ENCODE data around the gene F8.

The F8 gene

DNA sequence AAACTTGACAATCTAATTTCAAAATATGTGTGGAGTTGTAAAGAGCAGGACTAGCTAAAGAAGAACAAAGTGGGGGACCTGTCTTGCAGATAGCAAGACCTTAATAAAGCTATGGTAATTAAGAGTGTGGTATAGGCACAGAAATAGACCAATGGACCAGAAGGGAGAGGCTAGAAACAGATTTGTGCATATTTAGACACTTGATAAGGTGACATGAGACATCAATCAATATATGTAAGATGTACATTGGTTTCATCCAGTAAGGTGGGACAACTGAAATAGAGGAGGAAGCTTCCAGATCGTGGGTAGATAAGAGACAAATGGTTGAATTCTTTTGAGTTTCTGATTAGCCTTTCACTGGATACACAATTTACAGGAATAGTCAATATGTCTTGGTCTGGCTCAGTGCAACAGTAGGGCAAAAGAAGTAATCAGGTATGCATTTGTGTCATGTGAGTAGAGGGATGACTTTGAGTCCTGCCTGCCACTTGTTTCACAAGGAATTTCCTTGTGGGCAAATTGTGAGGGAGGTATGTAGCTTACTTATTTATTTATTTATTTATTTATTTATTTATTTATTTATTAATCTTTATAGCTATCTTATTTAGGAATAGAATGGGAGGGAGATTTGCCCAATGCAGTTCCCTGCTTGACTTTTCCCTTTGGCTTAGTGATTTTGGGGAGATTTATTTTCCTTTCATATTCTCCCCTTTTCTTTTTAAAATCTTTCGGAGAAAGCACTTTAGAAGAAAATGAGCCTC, 210.0 kb downstream of the F8 start:
- no peak for DNase-seq

DNA sequence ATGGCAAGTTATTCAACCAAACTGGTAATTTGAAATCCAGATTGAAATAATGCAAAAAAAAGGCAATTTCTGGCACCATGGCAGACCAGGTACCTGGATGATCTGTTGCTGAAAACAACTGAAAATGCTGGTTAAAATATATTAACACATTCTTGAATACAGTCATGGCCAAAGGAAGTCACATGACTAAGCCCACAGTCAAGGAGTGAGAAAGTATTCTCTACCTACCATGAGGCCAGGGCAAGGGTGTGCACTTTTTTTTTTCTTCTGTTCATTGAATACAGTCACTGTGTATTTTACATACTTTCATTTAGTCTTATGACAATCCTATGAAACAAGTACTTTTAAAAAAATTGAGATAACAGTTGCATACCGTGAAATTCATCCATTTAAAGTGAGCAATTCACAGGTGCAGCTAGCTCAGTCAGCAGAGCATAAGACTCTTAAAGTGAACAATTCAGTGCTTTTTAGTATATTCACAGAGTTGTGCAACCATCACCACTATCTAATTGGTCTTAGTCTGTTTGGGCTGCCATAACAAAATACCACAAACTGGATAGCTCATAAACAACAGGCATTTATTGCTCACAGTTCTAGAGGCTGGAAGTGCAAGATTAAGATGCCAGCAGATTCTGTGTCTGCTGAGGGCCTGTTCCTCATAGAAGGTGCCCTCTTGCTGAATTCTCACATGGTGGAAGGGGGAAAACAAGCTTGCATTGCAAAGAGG, 212.4 kb downstream of the F8 start:
- no peak for DNase-seq

DNA sequence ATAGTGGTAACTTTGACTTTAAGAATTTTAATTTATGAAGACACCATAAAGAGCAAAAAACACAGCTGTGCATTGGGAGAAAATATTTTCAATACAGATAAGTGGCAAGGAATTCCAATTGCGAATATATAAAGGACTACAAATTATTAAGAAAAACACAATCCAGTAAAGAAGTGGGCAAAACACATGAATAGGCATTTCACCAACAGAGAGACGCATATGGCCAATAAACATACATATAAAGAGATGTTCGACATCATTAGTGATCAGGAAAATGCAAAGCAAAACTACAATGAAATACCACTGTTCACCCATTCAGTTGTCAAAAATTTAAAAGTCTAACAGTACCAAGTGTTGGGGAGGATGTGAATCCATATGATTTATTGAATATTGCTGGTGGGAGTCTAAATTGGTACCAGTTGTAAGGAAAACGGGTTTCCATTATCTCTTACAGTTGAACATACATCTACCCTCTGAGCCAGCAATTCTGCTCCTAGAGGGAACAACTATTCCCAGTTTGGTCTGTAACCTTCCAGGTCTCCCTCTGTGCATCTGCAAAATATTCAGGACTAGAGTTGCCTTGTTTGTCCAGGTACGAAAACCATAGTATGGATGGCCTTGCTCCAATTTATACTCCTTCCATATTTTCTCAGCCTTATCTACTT, 215.6 kb downstream of the F8 start:
- DNase-seq = no peak

DNA sequence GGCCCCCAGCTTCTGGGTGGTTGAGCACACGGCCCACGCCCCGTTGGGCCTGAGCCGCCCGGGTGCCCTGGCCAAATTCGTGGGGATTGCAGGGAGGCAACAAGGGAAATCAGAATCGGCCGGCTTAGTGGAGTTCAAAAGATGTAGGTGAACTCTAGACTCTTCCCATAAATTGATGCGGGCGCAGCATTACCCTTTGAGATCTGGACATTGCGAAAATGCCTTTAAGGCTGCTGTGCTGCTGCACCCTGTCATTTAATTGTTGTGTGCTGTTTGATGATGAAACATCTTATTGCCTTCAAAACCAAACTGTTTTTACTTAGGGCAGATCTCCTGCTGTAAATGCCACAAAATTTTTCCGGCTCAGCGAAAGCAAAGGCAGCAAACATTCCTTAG, 216.8 kb downstream of the F8 start:
- DNase-seq = no peak

DNA sequence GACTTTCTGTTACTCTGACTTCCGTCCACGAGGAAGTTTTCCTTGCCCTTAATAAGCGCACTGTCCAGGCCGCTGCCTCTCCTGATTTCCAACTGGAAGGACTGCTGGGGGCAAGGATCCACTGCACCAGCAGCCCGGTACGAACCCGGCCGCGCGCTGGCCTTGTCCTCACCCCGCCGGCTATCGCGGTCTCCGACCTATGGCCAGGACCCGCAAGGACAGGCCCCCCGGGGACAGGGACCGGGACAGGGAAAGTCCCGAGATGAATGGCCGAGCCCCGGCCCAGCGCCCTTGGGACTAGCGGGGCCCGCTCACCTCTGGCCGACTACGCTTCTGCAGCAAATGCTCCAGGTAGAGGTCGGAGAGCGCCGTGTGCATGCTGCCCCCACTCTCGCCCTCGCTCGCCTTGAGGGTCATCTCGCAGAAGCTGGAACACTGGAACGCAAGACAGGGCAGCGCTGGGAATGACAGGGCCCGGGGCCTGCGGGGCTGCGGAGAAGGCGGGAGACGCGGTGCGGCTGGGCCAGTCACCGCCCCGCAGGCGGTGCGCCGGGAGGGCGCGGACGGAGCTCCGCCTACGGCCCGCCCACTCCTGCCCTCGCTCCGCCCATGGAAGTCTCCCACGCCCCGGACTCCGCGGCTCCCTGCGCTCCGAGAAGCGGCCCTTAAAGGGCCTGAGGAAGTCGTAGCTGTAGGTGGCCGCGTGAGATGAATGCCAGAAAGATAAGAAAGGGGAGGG, 217.4 kb downstream of the F8 start, which contains the start of gene MPP1:
Gene MPP1 (minus strand): TSS at position 529 of the 739 bp plus-strand sequence. CDS start 112 bp downstream, at position 417.
- peak; percentile 65 to 82 for DNase-seq

DNA sequence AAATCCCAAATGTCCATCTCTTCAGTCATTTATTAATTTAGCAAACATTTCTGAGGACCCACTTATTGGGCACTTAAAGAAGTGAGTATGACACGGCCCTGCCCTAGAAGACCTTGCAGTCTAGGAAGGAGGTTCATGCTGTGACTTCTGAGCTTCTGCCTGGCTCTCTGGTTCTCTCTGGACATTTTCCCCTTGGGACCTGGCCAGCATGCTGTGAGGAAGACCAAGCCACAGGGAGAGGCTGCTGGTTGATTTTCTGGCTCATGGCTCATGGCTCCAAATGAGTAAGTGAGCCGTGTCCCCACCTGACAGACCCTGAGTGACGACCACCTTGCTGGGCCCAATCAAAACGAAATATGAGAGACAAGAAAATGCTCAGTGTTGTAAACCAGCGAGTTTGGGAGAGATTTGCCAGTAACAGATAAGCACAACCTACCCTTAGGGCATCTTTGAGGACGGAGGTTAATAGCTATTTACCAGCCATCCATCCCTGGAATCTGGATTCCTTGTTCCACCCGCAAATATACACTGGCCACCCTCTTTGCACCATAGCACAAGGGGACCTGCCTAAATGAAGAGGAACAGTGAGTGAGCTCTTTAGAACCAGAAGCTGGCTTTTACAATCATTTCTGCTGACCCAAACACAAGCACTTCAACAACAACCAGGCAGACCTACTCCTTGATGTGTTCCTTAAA, 218.1 kb downstream of the F8 start:
- DNase-seq = no peak

DNA sequence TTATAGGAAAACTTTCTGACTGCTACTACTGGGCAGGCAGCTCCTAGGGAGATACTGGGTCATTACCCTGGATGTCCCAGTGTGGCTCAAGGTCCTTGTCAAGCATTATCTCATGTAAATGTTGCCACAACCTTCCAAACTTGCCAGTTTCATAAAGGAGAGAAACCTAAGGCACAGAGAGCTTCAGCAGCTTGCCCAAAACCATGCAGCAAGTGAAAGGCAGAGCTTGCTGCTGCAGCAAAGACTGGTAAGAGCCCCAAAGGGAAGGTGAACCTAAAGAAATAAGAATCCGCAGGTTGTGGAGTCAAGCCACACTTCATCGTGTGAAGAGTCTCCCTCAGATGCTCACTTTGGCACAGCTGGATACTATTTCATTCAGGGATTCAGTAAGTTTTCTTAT, 219.6 kb downstream of the F8 start:
- DNase-seq = no peak

DNA sequence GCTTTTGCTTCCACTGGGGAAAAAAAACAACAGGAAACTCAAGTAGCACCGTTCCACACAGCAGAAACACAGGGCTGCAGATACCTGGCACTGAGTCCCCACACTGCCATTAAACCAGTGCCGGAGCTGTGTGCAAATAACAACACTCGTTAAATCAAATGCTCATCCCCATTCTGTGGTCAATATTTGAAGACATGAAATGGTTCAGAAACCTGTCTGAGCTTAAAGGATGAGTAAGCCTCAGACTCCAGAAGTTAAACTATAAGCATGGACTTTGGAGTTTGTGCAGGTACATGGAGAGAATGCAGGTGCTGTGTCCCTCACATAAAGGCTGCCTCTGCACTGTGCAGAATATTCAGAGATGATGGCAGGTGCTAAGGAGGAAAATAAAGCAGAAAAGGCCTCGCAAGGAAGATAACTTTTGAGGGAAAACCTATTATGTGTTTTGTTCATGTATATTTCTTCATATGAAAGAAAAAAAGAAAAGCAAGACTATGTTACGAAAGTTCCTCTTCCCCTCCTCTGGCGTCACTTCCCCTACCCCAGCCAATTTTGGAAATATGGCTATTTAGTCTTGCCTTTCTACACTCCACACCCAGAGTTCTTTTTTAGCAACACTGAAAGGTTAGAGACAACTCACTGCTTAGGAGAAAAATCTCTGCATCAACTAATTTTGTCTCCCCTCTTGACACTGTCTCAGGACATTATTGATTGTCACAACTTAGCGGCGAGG, 221.9 kb downstream of the F8 start:
- no peak for DNase-seq

DNA sequence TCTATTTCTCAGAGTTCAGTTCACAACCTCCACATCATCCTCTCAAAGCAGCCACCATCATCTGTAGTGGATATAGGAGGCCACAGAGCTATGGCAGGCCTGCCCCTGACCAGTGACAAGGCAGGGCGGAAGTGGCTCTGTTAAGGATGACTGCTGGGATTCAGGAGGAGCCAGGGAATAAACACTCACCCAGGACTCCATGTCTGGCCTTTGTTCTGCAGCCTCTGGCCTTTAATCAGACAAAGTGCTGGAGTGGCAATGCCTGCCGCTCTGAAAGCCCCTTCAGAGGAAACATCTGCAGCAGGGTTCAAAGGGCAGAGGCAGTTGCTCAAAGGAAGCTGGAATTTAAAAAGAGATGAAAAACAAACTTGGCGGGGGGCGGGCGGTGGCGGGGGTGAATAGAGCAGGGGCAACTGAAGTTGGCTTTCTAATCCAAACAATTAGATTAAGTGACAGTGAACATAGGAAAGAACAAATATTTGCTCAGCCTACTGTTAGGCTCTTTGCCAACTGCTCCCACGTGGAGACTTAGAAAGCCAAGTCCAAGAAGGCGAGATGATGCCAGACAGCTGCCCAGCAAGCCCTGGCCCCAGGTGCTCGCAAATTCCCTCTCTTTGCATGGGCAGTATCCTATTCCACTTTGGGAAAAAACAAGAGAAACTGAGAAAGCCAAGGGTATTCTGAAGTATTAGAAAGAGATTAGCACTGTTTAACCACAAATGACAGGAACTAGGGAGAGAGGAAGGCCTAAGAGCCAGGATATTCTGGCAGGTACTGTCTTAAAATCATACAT, 222.8 kb downstream of the F8 start:
- DNase-seq = peak; percentile 80 to 91

DNA sequence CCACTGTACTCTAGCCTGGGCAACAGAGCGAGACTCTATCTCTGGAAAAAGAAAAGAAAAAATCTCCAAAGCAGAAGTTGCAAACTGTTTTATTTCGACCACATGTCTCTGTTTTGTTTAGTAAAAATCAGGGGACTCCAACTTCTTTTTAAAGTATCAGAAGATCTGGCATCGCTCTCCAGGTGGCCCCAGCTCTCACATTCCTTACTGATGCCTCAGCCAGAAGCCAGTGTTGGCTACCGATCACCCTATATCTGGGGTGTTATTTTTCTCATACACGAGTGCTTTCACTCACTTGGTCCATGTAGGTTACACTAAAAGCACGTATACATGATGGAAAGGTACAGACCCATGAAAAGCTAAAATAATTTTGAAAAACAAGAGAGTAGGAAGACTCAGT, 225.5 kb downstream of the F8 start:
- DNase-seq = no peak

DNA sequence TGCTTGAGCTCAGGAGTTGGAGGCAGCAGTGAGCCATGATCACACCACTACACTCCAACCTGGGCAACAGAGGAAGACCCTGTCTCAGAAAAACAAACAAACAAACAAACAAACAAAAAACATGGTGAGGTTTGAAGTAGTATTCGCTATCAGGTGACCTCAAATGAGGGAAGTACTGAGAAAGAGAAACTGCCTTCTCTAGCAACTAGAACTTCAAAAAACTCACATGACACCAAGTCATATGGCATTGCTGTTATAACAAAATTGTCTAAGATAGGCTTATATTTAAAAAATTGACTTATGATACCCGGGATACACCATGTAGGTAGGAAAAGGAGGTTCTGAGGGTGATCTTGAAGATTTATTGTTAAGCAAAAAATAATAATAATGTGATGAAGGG, 227.5 kb downstream of the F8 start:
- DNase-seq = no peak

DNA sequence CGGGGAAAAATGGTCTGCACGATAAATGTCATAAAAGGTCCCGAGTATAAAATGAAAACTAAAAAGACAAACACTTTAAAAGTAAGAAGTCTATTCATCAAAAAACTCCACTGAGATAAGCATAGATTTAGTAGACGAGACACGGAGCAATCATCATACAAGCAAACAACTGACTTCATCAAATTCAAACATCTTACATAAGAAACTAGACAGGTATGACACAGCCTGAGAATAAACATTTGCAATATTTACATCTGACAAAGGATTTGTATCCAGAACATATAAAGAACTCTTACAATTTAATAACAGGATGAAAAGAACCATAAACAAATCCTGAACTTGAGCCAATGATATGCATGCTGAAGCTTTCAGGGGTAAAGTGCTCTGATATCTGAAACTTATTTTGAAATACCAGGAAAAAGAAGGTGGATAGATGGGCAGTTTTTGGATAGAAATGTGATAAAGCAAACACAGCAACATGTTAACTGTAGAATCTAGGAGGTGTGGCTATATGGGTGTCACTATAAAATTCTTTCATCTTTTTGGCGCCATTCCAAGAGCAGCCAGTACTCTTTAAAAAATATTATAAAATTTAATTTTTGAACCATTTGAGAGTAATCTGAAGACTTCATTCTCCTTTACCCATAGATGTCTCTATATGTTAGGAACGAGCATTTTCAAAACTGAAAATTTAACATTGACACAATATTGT, 229.3 kb downstream of the F8 start:
- DNase-seq = no peak

DNA sequence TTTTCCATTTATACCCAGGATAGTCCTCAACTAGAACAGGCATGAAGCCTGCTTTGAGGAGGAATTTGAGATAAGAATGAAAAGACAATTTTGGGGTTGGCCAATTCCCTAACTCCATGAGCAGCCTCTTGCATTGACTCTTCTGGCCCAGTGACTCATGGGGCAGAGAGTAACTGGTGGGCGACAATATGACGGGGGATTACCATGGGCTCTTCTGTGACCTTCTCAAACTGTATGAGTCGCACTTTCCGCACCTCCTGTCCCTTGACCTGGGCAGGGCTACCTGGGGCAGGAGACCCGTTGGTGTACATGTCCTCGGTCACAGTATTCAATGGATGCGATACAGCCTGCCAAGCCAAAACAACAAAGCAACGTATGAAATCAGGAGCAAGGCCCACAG, 230.6 kb downstream of the F8 start:
- DNase-seq = no peak

DNA sequence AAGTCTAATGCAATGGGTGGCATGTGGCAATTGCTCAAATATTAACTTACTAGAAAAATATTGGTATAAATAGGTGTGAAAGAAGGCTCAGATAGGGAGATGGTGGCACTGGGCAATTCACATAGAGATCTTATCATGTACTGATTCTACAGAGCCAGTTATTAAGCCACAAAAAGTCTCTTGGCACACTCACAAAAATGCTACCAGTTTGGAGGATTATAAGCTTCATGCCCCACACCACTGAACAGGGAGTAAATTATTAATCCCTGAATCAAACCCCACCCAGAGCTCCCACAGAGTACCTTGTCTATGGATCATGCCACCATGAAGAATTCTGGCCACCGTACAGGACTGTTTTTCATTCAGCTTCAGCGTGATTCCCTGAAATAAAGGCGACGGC, 231.1 kb downstream of the F8 start:
- DNase-seq = no peak
